Erythroblast (primary cell): ENCODE measurements around the gene HSPH1.

Experiments
- GATA1 ChIP-seq: IDR thresholded peaks from 2 replicates; pipeline ENCODE4 v1.6.1; 2011; ENCODE audit warnings: low read depth, mild to moderate bottlenecking, control low read depth, low read length, moderate library complexity
- POLR2A ChIP-seq: IDR thresholded peaks from 2 replicates; pipeline ENCODE4 v1.6.1; 2011; ENCODE audit warnings: mild to moderate bottlenecking, low read length

- TF ChIP-seq POLR2A (peak; percentile 63), GATA1 (no peak)
Measured at GRCh38 chr13:31161557-31162150, at the start of gene HSPH1.
